Measurements from ENCODE around the gene JARID2. TPM values are rescaled to one million over a fixed set of nuclear protein-coding genes. Genes with fewer than 3 reads are reported as not detected.
A peak's percentile ranks its signal among the peaks of the same experiment; 100 is the strongest.

Gene JARID2
- total and polyA plus RNA-seq, 2 of the 13 experiments (the other 11 are each of a cell fraction or from before 2014, with no cell fraction given) = 7.5 to 10.3 TPM

DNA sequence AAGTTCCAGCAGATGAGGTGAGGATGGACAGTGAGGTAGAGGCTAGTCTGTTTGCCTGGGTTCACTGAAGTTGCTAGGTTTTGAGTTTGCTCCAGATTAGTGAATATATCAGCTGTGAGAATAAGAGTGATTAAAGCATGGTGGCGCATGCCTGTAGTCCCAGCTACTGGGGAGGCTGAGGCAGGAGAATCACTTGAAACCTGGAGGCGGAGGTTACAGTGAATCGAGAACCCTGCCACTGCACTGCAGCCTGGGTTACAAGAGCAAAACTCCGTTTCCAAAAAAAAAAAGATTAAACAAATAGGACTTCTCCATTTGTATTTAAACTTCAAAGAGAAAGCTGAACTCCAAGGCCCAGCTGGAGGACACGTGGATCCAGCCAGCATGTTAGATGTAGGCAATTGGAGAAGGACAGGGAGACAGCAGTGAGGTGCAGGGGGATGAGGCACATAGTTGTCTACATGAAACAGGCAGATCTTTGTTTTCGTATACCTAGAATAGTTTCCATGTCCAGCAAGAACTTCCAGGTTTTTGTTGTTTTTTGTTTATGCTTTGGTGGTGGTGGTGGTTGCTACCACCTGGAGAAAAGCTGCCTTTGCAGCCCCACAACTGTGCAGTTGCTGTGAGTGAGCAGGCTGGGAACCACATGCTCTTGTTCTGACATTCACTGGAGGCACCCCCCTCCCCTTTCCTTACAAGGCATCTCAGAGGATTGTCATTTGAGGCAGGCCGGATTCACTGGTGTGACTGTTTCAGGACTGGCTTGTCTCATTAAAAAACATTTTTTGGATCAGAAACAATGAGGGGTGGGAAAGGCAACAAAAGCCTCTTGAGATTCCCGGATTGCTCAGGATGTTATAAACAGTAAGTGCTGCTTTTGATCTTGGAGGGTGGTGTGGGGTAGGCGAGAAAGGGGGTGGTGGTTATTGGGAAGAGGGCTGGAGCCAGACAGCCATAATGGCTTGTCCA lies 72.3 kb downstream of the JARID2 start (continued):
- peak; percentile 44; the same call in 1 of the 2 replicates for TF ChIP-seq RXRB (CRISPR knock-in tag; IDR thresholded peaks at IDR 0.05; ENCODE audit: borderline replicate concordance)
- TF ChIP-seq ONECUT2 (CRISPR knock-in tag; IDR thresholded peaks at IDR 0.05) = no peak
- TF ChIP-seq SNAI1 (CRISPR knock-in tag; IDR thresholded peaks at IDR 0.05; ENCODE audit: borderline replicate concordance) = no peak
- TF ChIP-seq, protein P1, sequence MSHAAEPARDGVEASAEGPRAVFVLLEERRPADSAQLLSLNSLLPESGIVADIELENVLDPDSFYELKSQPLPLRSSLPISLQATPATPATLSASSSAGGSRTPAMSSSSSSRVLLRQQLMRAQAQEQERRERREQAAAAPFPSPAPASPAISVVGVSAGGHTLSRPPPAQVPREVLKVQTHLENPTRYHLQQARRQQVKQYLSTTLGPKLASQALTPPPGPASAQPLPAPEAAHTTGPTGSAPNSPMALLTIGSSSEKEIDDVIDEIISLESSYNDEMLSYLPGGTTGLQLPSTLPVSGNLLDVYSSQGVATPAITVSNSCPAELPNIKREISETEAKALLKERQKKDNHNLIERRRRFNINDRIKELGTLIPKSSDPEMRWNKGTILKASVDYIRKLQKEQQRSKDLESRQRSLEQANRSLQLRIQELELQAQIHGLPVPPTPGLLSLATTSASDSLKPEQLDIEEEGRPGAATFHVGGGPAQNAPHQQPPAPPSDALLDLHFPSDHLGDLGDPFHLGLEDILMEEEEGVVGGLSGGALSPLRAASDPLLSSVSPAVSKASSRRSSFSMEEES (CRISPR knock-in tag; IDR thresholded peaks at IDR 0.05) = no peak
- TF ChIP-seq, protein P2, sequence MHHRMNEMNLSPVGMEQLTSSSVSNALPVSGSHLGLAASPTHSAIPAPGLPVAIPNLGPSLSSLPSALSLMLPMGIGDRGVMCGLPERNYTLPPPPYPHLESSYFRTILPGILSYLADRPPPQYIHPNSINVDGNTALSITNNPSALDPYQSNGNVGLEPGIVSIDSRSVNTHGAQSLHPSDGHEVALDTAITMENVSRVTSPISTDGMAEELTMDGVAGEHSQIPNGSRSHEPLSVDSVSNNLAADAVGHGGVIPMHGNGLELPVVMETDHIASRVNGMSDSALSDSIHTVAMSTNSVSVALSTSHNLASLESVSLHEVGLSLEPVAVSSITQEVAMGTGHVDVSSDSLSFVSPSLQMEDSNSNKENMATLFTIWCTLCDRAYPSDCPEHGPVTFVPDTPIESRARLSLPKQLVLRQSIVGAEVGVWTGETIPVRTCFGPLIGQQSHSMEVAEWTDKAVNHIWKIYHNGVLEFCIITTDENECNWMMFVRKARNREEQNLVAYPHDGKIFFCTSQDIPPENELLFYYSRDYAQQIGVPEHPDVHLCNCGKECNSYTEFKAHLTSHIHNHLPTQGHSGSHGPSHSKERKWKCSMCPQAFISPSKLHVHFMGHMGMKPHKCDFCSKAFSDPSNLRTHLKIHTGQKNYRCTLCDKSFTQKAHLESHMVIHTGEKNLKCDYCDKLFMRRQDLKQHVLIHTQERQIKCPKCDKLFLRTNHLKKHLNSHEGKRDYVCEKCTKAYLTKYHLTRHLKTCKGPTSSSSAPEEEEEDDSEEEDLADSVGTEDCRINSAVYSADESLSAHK (CRISPR knock-in tag; IDR thresholded peaks at IDR 0.05; ENCODE audit: borderline replicate concordance) = no peak
- TF ChIP-seq, protein P3, sequence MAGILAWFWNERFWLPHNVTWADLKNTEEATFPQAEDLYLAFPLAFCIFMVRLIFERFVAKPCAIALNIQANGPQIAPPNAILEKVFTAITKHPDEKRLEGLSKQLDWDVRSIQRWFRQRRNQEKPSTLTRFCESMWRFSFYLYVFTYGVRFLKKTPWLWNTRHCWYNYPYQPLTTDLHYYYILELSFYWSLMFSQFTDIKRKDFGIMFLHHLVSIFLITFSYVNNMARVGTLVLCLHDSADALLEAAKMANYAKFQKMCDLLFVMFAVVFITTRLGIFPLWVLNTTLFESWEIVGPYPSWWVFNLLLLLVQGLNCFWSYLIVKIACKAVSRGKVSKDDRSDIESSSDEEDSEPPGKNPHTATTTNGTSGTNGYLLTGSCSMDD (CRISPR knock-in tag; IDR thresholded peaks at IDR 0.05) = no peak
- TF ChIP-seq WIZ (CRISPR knock-in tag; IDR thresholded peaks at IDR 0.05) = no peak
- TF ChIP-seq KAT7 (CRISPR knock-in tag; IDR thresholded peaks at IDR 0.05; ENCODE audit: borderline replicate concordance) = no peak
- TF ChIP-seq ZNF644 (CRISPR knock-in tag; IDR thresholded peaks at IDR 0.05; ENCODE audit: low read depth) = 0 out of 2 replicates have a peak, but pooled peaks have one; percentile 34
- TF ChIP-seq, protein P4, sequence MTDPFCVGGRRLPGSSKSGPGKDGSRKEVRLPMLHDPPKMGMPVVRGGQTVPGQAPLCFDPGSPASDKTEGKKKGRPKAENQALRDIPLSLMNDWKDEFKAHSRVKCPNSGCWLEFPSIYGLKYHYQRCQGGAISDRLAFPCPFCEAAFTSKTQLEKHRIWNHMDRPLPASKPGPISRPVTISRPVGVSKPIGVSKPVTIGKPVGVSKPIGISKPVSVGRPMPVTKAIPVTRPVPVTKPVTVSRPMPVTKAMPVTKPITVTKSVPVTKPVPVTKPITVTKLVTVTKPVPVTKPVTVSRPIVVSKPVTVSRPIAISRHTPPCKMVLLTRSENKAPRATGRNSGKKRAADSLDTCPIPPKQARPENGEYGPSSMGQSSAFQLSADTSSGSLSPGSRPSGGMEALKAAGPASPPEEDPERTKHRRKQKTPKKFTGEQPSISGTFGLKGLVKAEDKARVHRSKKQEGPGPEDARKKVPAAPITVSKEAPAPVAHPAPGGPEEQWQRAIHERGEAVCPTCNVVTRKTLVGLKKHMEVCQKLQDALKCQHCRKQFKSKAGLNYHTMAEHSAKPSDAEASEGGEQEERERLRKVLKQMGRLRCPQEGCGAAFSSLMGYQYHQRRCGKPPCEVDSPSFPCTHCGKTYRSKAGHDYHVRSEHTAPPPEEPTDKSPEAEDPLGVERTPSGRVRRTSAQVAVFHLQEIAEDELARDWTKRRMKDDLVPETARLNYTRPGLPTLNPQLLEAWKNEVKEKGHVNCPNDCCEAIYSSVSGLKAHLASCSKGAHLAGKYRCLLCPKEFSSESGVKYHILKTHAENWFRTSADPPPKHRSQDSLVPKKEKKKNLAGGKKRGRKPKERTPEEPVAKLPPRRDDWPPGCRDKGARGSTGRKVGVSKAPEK (CRISPR knock-in tag; IDR thresholded peaks at IDR 0.05; ENCODE audit: borderline replicate concordance) = no peak
- no peak for TF ChIP-seq ZNF121 (CRISPR knock-in tag; IDR thresholded peaks at IDR 0.05)
- TF ChIP-seq NR2C2 (CRISPR knock-in tag; IDR thresholded peaks at IDR 0.05; ENCODE audit: borderline replicate concordance) = 0 out of 2 replicates have a peak, but pooled peaks have one; percentile 21
- TF ChIP-seq, protein P5, sequence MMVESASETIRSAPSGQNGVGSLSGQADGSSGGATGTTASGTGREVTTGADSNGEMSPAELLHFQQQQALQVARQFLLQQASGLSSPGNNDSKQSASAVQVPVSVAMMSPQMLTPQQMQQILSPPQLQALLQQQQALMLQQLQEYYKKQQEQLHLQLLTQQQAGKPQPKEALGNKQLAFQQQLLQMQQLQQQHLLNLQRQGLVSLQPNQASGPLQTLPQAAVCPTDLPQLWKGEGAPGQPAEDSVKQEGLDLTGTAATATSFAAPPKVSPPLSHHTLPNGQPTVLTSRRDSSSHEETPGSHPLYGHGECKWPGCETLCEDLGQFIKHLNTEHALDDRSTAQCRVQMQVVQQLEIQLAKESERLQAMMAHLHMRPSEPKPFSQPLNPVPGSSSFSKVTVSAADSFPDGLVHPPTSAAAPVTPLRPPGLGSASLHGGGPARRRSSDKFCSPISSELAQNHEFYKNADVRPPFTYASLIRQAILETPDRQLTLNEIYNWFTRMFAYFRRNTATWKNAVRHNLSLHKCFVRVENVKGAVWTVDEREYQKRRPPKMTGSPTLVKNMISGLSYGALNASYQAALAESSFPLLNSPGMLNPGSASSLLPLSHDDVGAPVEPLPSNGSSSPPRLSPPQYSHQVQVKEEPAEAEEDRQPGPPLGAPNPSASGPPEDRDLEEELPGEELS (CRISPR knock-in tag; IDR thresholded peaks at IDR 0.05) = peak; percentile 39; the same call in 1 of the 2 replicates
- TF ChIP-seq TBP (CRISPR knock-in tag; IDR thresholded peaks at IDR 0.05) = no peak
- no peak for TF ChIP-seq BHLHE40 (IDR thresholded peaks at IDR 0.05; ENCODE audit: low read length)
- TF ChIP-seq, protein P6, sequence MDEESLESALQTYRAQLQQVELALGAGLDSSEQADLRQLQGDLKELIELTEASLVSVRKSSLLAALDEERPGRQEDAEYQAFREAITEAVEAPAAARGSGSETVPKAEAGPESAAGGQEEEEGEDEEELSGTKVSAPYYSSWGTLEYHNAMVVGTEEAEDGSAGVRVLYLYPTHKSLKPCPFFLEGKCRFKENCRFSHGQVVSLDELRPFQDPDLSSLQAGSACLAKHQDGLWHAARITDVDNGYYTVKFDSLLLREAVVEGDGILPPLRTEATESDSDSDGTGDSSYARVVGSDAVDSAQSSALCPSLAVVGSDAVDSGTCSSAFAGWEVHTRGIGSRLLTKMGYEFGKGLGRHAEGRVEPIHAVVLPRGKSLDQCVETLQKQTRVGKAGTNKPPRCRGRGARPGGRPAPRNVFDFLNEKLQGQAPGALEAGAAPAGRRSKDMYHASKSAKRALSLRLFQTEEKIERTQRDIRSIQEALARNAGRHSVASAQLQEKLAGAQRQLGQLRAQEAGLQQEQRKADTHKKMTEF (CRISPR knock-in tag; IDR thresholded peaks at IDR 0.05) = peak; percentile 32; the same call in 1 of the 2 replicates

All from HepG2 (cell line).